CD4-positive, alpha-beta T cell treated with Interleukin-6 at 100 ng/mL for 8 hours (primary cell): Measurements from ENCODE around the gene AP2M1.

ENCODE experiments used
- DNase-seq: peaks from one replicate; pipeline ENCODE4 v3.0.0-alpha.2; 2020; ENCODE audit warnings: mixed read lengths, low spot score

Gene AP2M1

DNA sequence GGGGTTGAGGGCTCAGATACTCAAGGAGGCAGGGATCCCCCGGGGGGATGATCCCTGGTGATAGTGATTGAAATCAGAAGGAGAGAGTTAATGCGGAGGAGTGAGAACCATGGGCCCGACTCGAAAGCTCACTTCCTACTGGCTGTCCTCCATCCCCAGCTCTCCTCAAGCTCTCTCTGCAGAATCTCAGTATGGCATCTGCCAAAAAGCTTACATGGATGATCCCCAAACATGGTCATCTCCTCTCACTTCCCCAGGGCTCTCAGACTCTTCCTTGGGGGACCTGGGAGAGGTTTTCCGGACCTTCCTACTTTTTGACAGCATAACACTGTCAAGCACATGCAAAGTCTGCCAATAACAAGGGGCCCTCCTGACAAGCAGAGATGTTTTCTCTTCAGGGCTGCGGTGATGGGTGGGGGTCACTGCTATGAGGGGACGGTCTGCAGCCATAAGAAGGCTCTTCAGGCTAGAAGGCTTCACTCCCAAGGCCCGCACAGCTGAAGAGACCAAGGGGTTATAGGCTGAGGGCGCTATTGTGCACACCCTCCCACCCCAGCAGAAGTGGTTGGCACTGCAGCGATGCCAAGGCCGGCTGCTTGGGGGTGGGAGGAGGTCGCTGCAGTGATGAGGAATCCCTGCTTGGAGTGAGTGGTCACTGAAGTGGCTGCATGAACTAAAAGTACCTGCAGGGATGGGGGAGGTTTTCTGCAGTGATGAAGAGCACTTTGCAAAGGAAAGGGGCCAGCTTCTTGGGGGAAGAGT is 53.9 kb downstream of the AP2M1 start:
- no peak for DNase-seq

DNA sequence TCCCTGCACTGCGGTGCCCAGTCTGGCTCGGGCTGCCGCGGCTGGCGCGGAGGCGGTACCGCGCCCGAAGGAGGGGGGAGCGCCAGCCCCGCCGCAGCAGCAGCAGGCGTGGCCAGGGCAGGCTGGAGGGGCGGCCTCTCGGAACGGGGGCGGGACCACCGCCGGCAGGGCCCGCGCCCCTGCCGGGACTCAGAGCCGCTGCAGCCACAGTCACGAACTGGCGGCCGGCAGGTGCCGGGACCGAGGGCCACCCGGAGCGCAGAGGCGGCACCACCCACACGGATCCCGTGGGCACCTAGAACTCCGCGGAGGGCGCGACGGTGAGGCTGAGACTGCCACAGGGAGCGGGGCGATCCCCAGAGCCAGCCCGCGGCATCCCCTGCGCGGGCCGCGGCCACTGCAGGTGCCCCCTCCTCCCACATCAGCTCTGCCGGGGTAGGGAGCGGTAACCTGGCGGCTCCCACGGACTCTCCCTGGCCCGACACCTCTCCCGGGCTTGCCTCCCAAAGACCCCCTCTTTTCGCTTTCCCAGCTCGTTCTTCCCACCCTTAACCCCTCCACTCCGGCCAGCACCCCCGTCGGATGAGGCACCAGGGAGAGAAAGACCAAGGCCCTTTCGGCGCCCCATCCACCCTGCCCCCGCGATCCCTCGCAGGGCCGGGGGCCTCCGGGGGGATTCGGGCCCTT is 54.9 kb downstream of the AP2M1 start, which contains the start of gene VWA5B2:
Gene VWA5B2, plus strand, starts transcription at position 192 of the 687 bp plus-strand sequence. CDS start 944 bp downstream, outside the sequence.
- DNase-seq, result peak; percentile 59

DNA sequence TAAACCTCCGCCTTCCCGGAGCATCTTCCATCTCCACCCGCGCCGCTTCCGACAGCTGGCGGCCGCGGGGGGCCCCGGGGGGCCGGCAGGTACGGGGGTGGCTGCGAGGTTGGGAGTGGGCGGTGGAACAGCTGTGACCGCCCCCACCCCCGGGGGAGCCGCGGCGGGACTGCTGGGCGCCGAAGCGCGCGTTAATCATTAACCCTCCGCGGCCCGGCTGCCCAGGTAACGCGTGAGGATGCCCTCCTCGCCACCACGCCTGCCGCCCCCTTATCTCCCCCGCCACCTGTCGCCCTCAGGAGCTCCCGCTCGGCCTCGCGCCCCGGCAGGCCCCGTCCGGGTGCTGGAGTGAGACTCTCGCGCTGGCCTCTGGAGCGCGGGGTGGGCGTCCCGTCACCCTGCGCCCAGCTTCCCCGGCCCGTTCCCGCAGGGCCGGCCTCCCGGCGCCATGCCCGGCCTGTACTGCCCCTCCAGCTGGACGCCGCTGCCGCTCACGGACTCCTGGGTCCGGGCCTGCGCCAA is 55.5 kb downstream of the AP2M1 start:
- DNase-seq, result no peak

DNA sequence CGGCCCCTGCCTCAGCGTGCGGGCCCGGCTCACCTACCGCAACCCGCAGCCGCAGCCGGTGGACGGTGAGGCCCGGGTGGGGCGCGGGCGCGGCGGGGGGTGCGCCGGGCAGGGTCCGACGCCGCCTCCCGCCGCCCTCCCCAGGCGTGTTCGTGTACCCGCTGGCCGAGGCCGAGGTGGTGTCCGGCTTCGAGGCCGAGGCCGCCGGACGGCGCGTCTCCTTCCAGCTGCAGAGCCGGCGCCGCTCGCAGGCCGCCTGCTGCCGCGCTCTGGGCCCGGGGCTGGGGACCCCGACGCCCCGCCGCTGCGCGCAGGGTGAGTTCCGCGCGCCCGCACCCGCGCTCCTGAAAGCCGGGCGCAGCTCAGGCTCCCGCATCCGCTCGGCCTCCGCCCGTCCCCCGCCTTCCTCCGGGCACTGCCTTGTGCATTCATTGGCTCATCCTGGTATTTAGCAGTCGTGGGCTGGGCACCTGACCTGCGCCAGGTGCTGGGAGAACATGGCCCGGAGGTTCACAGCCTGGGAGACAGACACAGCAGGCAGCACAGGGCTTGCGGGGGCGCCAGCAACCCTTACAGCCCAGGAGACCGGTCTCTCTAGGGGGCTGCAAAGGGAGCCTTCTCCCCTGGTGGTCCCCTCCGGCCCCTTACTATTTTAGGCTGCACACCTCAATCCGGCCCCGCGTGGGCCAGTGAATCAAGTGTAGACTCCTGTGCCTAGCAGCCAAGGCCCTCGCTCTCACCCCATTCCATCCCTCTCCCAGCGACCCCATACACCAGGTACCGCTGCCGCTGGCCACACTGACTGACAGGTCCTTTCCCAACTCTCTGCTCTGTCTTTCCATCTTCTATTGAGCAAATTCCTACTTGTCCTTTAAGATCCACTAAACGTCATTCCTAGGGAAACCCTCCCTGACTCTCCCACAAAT is 56.2 kb downstream of the AP2M1 start:
- no peak for DNase-seq

DNA sequence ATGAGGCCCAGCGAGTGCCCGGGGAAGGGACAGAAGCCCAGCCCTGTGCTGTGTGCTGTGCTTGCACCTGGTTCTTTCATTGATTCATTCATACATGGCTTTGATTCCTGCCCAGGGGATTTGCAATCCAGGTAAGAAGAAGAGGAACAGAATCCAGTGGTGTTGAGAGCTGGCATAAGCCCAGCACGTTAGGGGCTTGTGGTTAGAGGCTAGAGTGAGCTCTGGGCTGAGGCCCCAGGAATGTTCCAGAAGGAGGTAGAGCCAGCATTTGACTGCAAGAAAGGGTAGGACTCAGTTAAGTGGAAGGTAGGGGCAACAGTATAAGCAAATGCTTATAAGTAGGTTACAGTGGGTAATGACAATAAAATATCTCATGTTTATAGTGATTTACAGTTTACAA is 57.0 kb downstream of the AP2M1 start:
- DNase-seq, result no peak

DNA sequence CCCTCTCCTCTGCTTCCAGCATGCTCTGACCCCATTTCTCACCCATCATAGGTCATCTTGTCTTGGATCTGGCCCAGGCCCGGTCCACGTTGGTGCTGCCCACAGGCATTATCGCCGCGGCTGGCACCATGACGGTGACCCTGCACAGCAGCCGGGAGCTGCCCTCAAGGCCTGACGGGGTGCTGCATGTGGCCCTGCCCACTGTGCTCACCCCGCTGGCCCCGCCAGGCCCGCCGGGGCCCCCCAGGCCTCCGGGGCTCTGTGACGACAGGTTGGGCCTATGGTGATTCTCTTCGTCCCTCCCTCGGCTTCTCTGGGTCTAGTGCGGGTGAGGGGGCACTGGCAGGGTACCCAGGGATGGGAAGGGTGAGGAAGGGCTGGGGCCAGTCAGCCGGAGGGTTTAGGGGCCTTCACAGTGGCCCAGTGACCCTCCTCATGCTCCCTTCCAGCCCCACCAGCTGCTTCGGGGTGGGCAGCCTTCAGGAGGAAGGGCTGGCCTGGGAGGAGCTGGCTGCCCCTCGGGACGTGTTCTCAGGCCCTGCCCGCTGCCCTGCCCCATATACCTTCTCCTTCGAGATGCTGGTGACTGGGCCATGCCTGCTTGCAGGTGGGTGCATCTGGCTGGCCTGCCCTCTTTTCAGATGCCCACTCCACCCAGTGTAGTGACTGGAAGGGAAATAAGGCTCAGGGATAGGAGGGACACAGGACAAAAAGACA is 58.6 kb downstream of the AP2M1 start:
- DNase-seq, result no peak
